CD4-positive, alpha-beta T cell treated with Interferon alpha-2 for 1 hour (primary cell): ENCODE results near the gene RBFOX1.
"Not testable (repeated sequence)": the region's sequence is repeated elsewhere in the genome, so short reads cannot be mapped to it uniquely, and the experiment has no call there.

Source experiments
- DNase-seq, 2 donors: peaks; one replicate each; pipeline ENCODE4 v3.0.0-alpha.2; 2020 to 2022

RBFOX1 gene

GRCh38 chr16:7487574-7488323 lies 155.1 kb downstream of the RBFOX1 start:
- no peak for DNase-seq

GRCh38 chr16:7492122-7492521 lies 159.5 kb downstream of the RBFOX1 start:
- no peak for DNase-seq

GRCh38 chr16:7493133-7493532 lies 160.5 kb downstream of the RBFOX1 start:
- no peak for DNase-seq

GRCh38 chr16:7497691-7498090 lies 165.0 kb downstream of the RBFOX1 start:
- no peak for DNase-seq

GRCh38 chr16:7501868-7502267 lies 169.2 kb downstream of the RBFOX1 start:
- no peak for DNase-seq

- not testable (repeated sequence) for DNase-seq
Observed at GRCh38 chr16:7502591-7503157, 170.0 kb downstream of the RBFOX1 start.

GRCh38 chr16:7503666-7504065 lies 171.0 kb downstream of the RBFOX1 start:
- no peak for DNase-seq

- no peak for DNase-seq
Observed at GRCh38 chr16:7504844-7505243, 172.2 kb downstream of the RBFOX1 start.

- DNase-seq = no peak
Observed at GRCh38 chr16:7505495-7505894, 172.8 kb downstream of the RBFOX1 start.

GRCh38 chr16:7506363-7506762 lies 173.7 kb downstream of the RBFOX1 start:
- no peak for DNase-seq

GRCh38 chr16:7508656-7509055 lies 176.0 kb downstream of the RBFOX1 start:
- no peak for DNase-seq

- DNase-seq = no peak
Observed at GRCh38 chr16:7509963-7510601, 177.4 kb downstream of the RBFOX1 start.

- no peak for DNase-seq
Observed at GRCh38 chr16:7511549-7512260, 179.1 kb downstream of the RBFOX1 start.

- DNase-seq = no peak
Observed at GRCh38 chr16:7512503-7512902, 179.9 kb downstream of the RBFOX1 start.

GRCh38 chr16:7513429-7513828 lies 180.8 kb downstream of the RBFOX1 start:
- no peak for DNase-seq

- DNase-seq = no peak
Observed at GRCh38 chr16:7515543-7515942, 182.9 kb downstream of the RBFOX1 start.

GRCh38 chr16:7517496-7517895 lies 184.9 kb downstream of the RBFOX1 start:
- DNase-seq = no peak

- no peak for DNase-seq
Observed at GRCh38 chr16:7518158-7518557, 185.5 kb downstream of the RBFOX1 start.

- DNase-seq = no peak
Observed at GRCh38 chr16:7521834-7522233, 189.2 kb downstream of the RBFOX1 start.

GRCh38 chr16:7524419-7524818 lies 191.8 kb downstream of the RBFOX1 start:
- DNase-seq = no peak

GRCh38 chr16:7526736-7527135 lies 194.1 kb downstream of the RBFOX1 start:
- DNase-seq = no peak

GRCh38 chr16:7532534-7532933 lies 199.9 kb downstream of the RBFOX1 start:
- DNase-seq = no peak

- no peak for DNase-seq
Observed at GRCh38 chr16:7534749-7535148, 202.1 kb downstream of the RBFOX1 start.

- DNase-seq = no peak
Observed at GRCh38 chr16:7541026-7541425, 208.4 kb downstream of the RBFOX1 start.
